ENCODE measurements around the gene B4GALNT2. TPM values are rescaled to one million over a fixed set of nuclear protein-coding genes. Genes with fewer than 3 reads are reported as not detected.

The B4GALNT2 gene
- total and polyA plus RNA-seq, 2 donors (not counting 3 experiments of a cell fraction or from before 2014, with no cell fraction given), result 0.11 TPM; not detected in 1

DNA sequence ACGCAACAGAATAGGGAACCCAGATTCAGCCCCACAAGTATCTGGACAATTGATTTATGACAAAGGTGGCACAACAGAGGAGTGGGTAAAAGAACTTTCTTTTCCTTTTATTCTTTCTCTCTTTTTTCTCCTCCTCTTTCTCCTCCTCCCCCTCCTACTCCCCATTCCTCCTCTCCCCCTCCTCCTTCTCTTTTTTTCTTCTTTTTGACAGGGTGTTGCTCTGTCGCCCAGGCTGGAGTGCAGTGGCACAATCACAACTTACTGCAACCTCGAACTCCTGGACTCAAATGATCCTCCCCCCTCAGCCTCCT lies 61.7 kb downstream of the B4GALNT2 start:
- Histone ChIP-seq H3K9me3 (replicated peaks; ENCODE audit: control insufficient read depth, insufficient read depth, low read length) (no peaks in the 10 kb centered on the region), H3K79me2 (ENCODE audit: control insufficient read depth, insufficient read depth, low read length) (no peaks in the 10 kb centered on the region), H3K27me3 (ENCODE audit: control insufficient read depth in 2 of 2, insufficient read depth in 2 of 2, low read length in 2 of 2) (no peaks in the 10 kb centered on the region), H4K20me1 (replicated peaks; ENCODE audit: control insufficient read depth, extremely low read depth, insufficient read depth, low read length) (no peaks in the 10 kb centered on the region), H3K9me1 (replicated peaks; ENCODE audit: control insufficient read depth, extremely low read depth, insufficient read depth, low read length) (no peaks in the 10 kb centered on the region), H3K27ac (ENCODE audit: insufficient read depth, low read depth, low read length) (no peak overlapping the region), H3K36me3 (ENCODE audit: control insufficient read depth in 2 of 2, extremely low read depth in 1 of 2, insufficient read depth in 2 of 2, low read length in 2 of 2) (no peaks in the 10 kb centered on the region), H3K9ac (replicated peaks; ENCODE audit: extremely low read depth, insufficient read depth, low read length) (no peak overlapping the region), H3K4me1 (ENCODE audit: control insufficient read depth, extremely low read depth, insufficient read depth, low read length) (peaks cover 8% of the 10 kb centered on the region), H3K4me2 (ENCODE audit: insufficient read depth, low read length) (no peak overlapping the region), H3K4me3 (replicated peaks in 1 of 3; ENCODE audit: insufficient read depth in 1 of 3, low read depth in 1 of 3, low read length in 3 of 3) (no peak overlapping the region), H2AFZ (ENCODE audit: low read depth, low read length) (peak overlapping the region; percentile 20)
- no TSS peak for BruUV-seq (replicated peaks)
- DNase-seq (ENCODE audit: low read depth, low spot score), result no peak
- TF ChIP-seq POLR2A (IDR thresholded peaks at IDR 0.05; ENCODE audit: low read depth, low read length) (no peak), EZH2 (IDR thresholded peaks at IDR 0.05; ENCODE audit: borderline replicate concordance, low read depth, low read length, severe bottlenecking) (no peak), MYC (IDR thresholded peaks at IDR 0.05; ENCODE audit: low read depth, low read length) (no peak), GATA2 (IDR thresholded peaks at IDR 0.05; ENCODE audit: insufficient read depth, insufficient read length, low read depth, low read length) (no peak), MAX (IDR thresholded peaks at IDR 0.05; ENCODE audit: insufficient read depth, insufficient read length) (no peak), FOS (IDR thresholded peaks at IDR 0.05; ENCODE audit: borderline replicate concordance, insufficient read depth, low read length) (no peak)
- TF ChIP-seq, protein P1, sequence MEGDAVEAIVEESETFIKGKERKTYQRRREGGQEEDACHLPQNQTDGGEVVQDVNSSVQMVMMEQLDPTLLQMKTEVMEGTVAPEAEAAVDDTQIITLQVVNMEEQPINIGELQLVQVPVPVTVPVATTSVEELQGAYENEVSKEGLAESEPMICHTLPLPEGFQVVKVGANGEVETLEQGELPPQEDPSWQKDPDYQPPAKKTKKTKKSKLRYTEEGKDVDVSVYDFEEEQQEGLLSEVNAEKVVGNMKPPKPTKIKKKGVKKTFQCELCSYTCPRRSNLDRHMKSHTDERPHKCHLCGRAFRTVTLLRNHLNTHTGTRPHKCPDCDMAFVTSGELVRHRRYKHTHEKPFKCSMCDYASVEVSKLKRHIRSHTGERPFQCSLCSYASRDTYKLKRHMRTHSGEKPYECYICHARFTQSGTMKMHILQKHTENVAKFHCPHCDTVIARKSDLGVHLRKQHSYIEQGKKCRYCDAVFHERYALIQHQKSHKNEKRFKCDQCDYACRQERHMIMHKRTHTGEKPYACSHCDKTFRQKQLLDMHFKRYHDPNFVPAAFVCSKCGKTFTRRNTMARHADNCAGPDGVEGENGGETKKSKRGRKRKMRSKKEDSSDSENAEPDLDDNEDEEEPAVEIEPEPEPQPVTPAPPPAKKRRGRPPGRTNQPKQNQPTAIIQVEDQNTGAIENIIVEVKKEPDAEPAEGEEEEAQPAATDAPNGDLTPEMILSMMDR (IDR thresholded peaks at IDR 0.05; ENCODE audit: extremely low read depth in 1 of 2, insufficient read depth in 1 of 2, low read depth in 1 of 2, low read length in 2 of 2), result no peak
- CTCF ChIA-PET, result interaction anchor here (0.7 to 15.9 kb wide), 5 partner anchors 13 to 97 kb away, joined by 3 to 212 read pairs (median 3); partner anchors contain the start of genes ABI3, GNGT2 and PHOSPHO1
- intact Hi-C loops (cut with micrococcal nuclease) (no loop called here), dilution Hi-C loops (cut with MboI; ENCODE audit: extremely low pct_ligation_motif_present, low sequenced_read_pairs) (no loop called here)
- POLR2A ChIA-PET, result interaction anchor here (0.6 to 1.2 kb wide), 3 partner anchors 8 to 338 kb away, joined by 3 read pairs; no protein-coding TSS in a partner anchor
- FAIRE-seq, result no peak

Data from endothelial cell of umbilical vein (primary cell).